GM12873 (cell line): ENCODE results near the gene IMP3.

Source experiments
- CTCF ChIP-seq: IDR thresholded peaks from 2 replicates; pipeline ENCODE4 v1.5.1; 2012; ENCODE audit warnings: low read depth, mild to moderate bottlenecking, moderate library complexity, low read length, control low read depth; ENCODE audit not compliant: insufficient read depth; ENCODE audit errors: missing control alignments

IMP3 gene, protein sequence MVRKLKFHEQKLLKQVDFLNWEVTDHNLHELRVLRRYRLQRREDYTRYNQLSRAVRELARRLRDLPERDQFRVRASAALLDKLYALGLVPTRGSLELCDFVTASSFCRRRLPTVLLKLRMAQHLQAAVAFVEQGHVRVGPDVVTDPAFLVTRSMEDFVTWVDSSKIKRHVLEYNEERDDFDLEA

GRCh38 chr15:75639709-75640482, at the start of gene IMP3:
IMP3 (minus strand) TSS chr15:75640224; CDS start chr15:75640168, 56 bp downstream.
- TF ChIP-seq CTCF: no peak

DNA sequence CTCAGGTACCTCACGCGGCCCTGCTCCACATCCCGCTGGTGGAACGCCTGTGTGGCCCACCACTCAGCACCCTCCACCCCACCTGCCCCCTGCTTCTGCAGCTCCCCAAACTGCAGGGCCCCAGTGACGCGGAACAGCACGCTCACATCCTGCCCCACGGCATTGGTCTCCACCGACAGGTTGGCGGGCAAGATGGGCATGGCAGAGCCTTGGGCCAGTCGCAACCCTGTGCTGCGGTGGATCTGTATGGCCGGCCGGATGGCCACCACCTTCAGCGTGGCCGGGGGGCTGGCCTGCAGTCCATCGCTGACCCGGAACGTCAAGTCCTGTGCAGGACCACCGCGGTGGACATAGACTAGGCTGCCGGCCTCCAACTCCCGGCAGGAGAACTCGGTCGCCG, 48.8 kb upstream of the IMP3 start:
- no peak for TF ChIP-seq CTCF

DNA sequence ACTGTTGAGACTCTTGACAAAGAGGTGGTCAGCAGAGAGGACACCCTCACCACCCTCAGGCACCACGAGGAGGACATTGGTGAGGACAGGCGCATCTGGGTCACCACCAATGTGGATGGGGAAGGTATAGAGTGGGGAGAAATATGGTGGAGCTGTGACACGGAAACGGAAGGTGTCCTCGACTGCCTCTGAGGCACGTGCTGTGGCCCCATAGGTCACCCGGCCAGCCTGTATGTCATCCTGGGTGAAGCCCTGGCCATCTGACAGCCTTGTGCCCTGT, 48.2 kb upstream of the IMP3 start:
- no peak for TF ChIP-seq CTCF

GRCh38 chr15:75687486-75688277, 47.7 kb upstream of the IMP3 start:
- TF ChIP-seq CTCF: no peak

GRCh38 chr15:75686212-75686642, 46.2 kb upstream of the IMP3 start:
- TF ChIP-seq CTCF: peak; percentile 75

DNA sequence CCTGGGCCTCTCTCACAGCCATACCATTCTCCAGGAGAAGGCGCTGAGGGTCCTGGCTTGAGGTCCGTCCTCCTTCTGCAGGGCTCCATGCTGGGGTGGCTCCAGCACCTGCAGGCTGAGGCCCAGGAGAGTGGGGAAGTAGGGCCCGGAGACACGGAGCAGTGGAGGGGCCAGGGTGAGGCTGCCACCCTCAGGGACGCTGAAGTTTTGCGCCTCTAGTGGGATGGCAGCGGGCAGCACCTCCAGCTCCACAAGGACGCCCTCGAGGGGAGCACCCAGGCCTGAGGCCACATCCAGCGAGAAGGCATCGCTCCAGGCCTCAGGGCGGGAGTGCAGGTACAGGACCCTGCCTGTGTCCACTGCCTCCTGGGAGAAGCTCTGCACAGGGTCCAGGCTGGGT, 45.2 kb upstream of the IMP3 start:
- TF ChIP-seq CTCF: peak; percentile 2

GRCh38 chr15:75684648-75685047, 44.6 kb upstream of the IMP3 start:
- no peak for TF ChIP-seq CTCF
